ENCODE data around the gene DUSP14. TPM values are rescaled to one million over a fixed set of nuclear protein-coding genes. Genes with fewer than 3 reads are reported as not detected.
"Not testable (repeated sequence)": the region's sequence is repeated elsewhere in the genome, so short reads cannot be mapped to it uniquely, and the experiment has no call there.

DUSP14 gene, protein sequence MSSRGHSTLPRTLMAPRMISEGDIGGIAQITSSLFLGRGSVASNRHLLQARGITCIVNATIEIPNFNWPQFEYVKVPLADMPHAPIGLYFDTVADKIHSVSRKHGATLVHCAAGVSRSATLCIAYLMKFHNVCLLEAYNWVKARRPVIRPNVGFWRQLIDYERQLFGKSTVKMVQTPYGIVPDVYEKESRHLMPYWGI
- 39.4 and 40.2 TPM in 2 replicates for total RNA-seq (2014; rRNA removed; shearing (Covaris generic); ENCODE audit: low replicate concordance)

- in situ Hi-C loops (cut with HindIII; ENCODE audit: low pct_unique_long_range_greater_than_20kb, low sequenced_read_pairs), result no loop called here
- DNase-seq (ENCODE audit: low read depth), result peak; percentile 74
Measured at GRCh38 chr17:37489197-37490001, at the start of gene DUSP14. Gene DUSP14, plus strand, starts transcription at chr17:37489891. Its CDS starts 22,382 bp downstream, at chr17:37512273.

DNA sequence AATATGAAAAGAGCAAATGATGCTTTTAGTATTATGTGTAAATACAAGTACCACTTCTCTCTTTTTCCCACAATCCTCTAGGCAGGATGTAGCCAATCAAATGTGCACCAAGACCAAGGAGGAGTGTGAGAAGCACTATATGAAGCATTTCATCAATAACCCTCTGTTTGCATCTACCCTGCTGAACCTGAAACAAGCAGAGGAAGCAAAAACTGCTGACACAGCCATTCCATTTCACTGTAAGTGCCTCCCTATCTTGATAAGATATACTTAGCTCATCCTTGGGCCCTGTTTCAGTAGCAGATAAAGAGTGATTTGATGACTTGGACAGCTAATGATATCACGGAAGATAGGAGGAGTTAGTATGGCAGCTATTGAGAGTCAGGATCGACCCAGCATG is 49.3 kb upstream of the DUSP14 start:
- in situ Hi-C loops (cut with HindIII; ENCODE audit: low pct_unique_long_range_greater_than_20kb, low sequenced_read_pairs), result no loop called here
- DNase-seq (ENCODE audit: low read depth), result no peak

DNA sequence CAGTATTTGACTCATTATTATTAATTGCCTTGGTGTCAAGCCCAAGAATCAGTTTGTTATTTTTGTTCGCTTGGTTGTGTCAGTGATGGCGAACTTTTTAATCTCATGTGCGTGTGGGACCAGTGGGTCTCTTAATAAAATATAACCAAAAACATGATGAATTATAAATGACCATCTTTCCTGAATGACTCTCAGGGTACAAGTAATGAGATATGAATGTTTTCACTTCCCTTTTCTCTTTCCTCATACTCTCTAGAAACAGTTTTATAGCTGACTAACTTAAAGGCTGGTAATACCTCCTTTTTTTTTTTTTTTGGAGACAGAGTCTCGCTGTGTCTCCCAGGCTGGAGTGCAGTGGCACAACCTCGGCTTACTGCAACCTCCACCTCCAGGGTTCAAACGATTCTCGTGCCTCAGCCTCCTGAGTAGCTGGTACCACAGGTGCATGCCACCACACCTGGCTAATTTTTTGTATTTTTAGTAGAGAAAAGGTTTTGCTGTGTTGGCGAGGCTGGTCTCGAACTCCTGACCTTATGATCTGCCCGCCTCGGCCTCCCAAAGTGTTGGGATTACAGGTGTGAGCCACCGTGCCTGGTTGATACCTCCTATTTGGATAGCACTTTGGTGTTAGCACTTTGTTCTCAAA is 48.2 kb upstream of the DUSP14 start:
- DNase-seq (ENCODE audit: low read depth); in situ Hi-C loops (cut with HindIII; ENCODE audit: low pct_unique_long_range_greater_than_20kb, low sequenced_read_pairs): not testable (repeated sequence)

GRCh38 chr17:37446027-37446426 is 43.7 kb upstream of the DUSP14 start:
- peak; percentile 92 for DNase-seq (ENCODE audit: low read depth)
- in situ Hi-C loops (cut with HindIII; ENCODE audit: low pct_unique_long_range_greater_than_20kb, low sequenced_read_pairs), result no loop called here

DNA sequence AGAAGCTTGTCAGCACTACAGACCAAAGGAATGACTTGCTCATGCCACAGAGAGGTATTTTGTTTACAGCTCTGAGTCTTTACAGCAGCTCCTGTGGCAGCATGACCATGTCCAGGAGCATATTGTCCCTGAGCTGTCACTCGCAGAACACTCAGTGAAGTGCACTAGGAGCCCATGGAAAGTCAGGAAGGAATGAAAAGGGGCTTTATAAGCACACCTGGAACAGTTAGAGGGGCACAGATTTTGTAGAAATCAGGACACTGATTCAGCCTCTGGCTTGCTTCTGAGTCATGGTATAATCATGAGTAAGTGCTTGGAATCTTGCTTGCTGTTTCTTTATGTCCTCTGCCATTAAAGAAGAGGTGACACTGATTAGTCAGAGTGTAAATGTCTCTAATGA is 42.0 kb upstream of the DUSP14 start:
- in situ Hi-C loops (cut with HindIII; ENCODE audit: low pct_unique_long_range_greater_than_20kb, low sequenced_read_pairs), result no loop called here
- peak; percentile 73 for DNase-seq (ENCODE audit: low read depth)

- no peak for DNase-seq (ENCODE audit: low read depth)
- in situ Hi-C loops (cut with HindIII; ENCODE audit: low pct_unique_long_range_greater_than_20kb, low sequenced_read_pairs), result no loop called here
Measured at GRCh38 chr17:37450112-37450511, 39.6 kb upstream of the DUSP14 start.

- in situ Hi-C loops (cut with HindIII; ENCODE audit: low pct_unique_long_range_greater_than_20kb, low sequenced_read_pairs); DNase-seq (ENCODE audit: low read depth): not testable (repeated sequence)
Measured at GRCh38 chr17:37457801-37458200, 31.9 kb upstream of the DUSP14 start.

DNA sequence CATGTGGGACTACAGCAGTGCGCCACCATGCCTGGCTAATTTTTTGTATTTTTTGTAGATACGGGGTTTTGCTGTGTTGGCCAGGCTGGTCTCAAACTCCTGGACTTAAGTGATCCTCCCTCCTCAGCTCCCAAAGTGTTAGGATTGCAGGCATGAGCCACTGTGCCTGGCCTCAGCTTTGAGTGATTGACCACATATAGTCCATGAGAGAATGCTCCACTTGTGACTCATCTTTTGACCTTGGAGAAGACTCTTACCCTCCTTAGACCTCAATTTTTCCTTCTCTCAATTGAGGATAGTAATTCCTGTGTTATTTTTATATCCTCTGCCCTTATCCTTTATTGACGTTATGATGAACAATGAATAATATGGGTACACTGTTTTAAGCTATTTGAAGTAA is 30.9 kb upstream of the DUSP14 start:
- DNase-seq (ENCODE audit: low read depth), result no peak
- in situ Hi-C loops (cut with HindIII; ENCODE audit: low pct_unique_long_range_greater_than_20kb, low sequenced_read_pairs), result no loop called here

DNA sequence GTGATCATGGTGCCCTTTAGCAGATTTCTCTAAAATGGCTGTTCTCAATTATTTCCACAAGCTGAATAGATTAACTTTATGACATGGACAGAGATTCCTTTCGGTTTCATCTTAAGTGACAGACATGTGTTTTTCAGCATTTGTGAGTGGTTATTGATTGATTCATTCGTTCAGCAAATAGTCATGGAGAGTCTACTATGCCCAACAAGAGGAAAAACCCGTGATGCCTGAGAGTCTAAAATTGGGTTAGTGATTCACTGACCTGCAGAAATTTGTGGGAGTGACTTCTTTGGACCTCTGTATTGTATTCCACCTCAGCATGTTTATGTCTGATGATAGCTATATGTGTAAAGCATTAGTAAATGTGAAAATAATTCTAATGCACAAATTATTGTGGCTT is 28.0 kb upstream of the DUSP14 start:
- in situ Hi-C loops (cut with HindIII; ENCODE audit: low pct_unique_long_range_greater_than_20kb, low sequenced_read_pairs), result no loop called here
- no peak for DNase-seq (ENCODE audit: low read depth)

GRCh38 chr17:37462492-37462891 is 27.2 kb upstream of the DUSP14 start:
- in situ Hi-C loops (cut with HindIII; ENCODE audit: low pct_unique_long_range_greater_than_20kb, low sequenced_read_pairs), result no loop called here

DNA sequence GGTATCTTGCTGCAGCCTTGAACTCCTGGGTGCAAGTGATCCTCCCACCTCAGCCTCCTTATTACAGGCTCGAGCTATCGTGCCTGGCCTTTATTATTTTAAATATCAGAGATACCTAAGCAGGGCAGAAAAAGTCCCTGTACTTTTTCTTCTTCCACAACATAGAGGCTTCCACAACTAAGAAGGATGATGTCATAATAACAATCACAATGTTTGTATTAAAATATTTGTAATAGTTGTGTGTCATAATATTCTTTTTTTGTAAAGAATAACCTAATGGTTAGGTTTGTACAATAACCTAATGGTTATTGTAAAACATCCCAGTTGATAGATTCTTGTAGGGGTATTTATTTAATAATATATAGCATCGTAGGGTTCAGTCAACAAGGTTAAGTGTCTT is 26.7 kb upstream of the DUSP14 start:
- in situ Hi-C loops (cut with HindIII; ENCODE audit: low pct_unique_long_range_greater_than_20kb, low sequenced_read_pairs), result no loop called here
- DNase-seq (ENCODE audit: low read depth), result no peak

More at GRCh38 chr17:37462492-37462891, 27.2 kb upstream of the DUSP14 start:
- DNase-seq (ENCODE audit: low read depth), result no peak

- DNase-seq (ENCODE audit: low read depth), result no peak
- in situ Hi-C loops (cut with HindIII; ENCODE audit: low pct_unique_long_range_greater_than_20kb, low sequenced_read_pairs), result no loop called here
Measured at GRCh38 chr17:37465069-37465616, 24.5 kb upstream of the DUSP14 start.

DNA sequence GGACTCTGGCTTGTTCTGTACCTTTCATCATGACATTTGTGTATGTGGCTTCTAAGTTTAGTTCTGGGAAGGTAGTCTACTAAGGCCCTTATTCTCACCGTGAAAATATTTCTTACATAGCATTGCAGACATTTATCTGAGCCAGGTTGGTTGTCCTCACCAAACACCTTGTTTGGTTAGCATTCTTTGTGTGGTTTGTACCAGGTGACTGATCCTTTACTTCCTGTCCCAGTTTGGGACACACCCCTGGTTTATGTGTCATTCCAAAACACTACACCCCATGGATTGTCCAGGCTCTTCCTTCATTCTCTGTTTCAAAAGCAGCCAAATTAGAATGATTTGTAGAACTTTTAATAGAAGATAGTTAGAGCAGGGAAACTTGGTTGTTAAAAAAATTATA is 23.2 kb upstream of the DUSP14 start:
- in situ Hi-C loops (cut with HindIII; ENCODE audit: low pct_unique_long_range_greater_than_20kb, low sequenced_read_pairs), result no loop called here
- DNase-seq (ENCODE audit: low read depth), result no peak

- DNase-seq (ENCODE audit: low read depth), result no peak
Measured at GRCh38 chr17:37470181-37470580, 19.5 kb upstream of the DUSP14 start.

GRCh38 chr17:37475731-37476420 is 13.8 kb upstream of the DUSP14 start:
- DNase-seq (ENCODE audit: low read depth), result no peak
- in situ Hi-C loops (cut with HindIII; ENCODE audit: low pct_unique_long_range_greater_than_20kb, low sequenced_read_pairs), result no loop called here

More at GRCh38 chr17:37470181-37470580, 19.5 kb upstream of the DUSP14 start:
- in situ Hi-C loops (cut with HindIII; ENCODE audit: low pct_unique_long_range_greater_than_20kb, low sequenced_read_pairs), result no loop called here

GRCh38 chr17:37476431-37477120 is 13.1 kb upstream of the DUSP14 start:
- in situ Hi-C loops (cut with HindIII; ENCODE audit: low pct_unique_long_range_greater_than_20kb, low sequenced_read_pairs), result no loop called here
- no peak for DNase-seq (ENCODE audit: low read depth)

DNA sequence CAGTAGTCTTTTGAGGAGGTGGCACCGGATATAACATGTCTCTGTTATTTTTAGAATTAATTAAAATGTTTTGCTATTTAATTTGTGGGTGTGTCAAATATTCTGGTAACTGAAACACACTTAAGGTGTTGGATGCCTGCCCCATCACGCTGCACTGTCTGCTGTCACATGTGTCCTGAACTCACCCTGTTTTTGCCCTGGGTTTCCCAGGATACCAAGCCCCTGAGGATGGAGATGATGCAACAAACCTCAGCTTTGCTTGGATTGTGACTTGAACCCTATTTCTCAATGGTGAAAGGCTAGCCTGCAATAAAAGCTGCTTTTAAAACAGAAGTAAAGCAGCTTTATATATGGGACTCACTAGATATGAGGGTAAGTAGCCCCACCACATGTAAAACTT is 11.5 kb upstream of the DUSP14 start:
- in situ Hi-C loops (cut with HindIII; ENCODE audit: low pct_unique_long_range_greater_than_20kb, low sequenced_read_pairs), result no loop called here
- DNase-seq (ENCODE audit: low read depth), result no peak

DNA sequence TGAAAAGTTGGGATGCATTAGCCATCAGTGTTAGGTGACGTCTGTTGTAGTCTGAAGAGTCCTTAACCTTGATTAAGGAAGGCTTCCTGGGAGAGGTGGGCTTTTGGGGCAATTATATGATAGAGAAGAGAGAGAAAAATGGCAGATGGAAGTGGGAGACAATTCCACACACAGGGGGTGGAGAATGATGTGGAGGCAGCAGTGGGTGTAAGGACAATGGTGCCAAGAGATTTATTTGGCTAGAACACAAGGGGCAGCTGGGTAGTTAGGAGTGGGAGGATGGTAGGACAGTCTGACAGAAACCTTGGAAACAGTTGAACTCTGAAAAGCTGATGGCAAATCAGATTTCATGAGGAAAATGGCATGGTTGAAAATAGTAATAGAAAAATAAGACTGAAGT is 10.7 kb upstream of the DUSP14 start:
- no peak for DNase-seq (ENCODE audit: low read depth)
- in situ Hi-C loops (cut with HindIII; ENCODE audit: low pct_unique_long_range_greater_than_20kb, low sequenced_read_pairs), result no loop called here
